Measurements from ENCODE around the gene CROT. TPM values are rescaled to one million over a fixed set of nuclear protein-coding genes. Genes with fewer than 3 reads are reported as not detected.

The CROT gene
- total and polyA plus RNA-seq, 2 experiments from 2014 or later = 11.1 to 13.4 TPM

DNA sequence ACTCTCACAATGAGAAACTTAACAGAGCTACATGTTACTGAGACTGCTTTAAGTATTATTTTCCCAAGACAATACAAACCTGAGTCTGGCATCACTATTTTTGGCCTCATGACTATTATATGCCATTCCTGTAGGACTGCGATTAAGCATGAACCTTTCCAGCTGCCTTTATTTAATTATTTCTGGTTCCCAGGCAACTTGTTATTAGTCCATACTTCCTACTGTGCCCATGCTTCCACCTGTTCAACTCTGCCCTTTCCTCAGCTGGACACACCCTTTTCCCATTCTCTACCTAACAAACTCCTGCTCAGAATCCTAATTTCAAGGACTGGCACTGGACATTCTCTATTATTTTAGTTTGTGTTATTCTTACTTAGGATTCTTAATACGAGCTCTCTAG, 8.1 kb upstream of the CROT start:
- in situ Hi-C loops (cut with MboI) = no loop called here
- Histone ChIP-seq H3K79me2 (ENCODE audit: insufficient read depth) (no peaks in the 10 kb centered on the region), H3K9me2 (ENCODE audit: insufficient read depth) (no peaks in the 10 kb centered on the region), H3K4me2 (ENCODE audit: unreplicated experiment) (no peak overlapping the region), H3F3A (ENCODE audit: insufficient read depth) (no peaks in the 10 kb centered on the region), H2AFZ (no peak overlapping the region), H3K9ac (no peak overlapping the region), H3K36me3 (ENCODE audit: low read depth) (no peaks in the 10 kb centered on the region; the same call in 1 of the 2 replicates), H3K9me3 (ENCODE audit: low read depth) (no peaks in the 10 kb centered on the region), H4K20me1 (ENCODE audit: insufficient read depth) (no peaks in the 10 kb centered on the region), H3K4me1 (ENCODE audit: insufficient read depth) (peaks cover 4% of the 10 kb centered on the region; the same call in 1 of the 2 replicates), H3K27me3 (replicated peaks; ENCODE audit: insufficient read depth) (no peaks in the 10 kb centered on the region), H3K4me3 (no peak overlapping the region), H3K27ac (no peak overlapping the region)
- 88 to 94% methylated on average over 2 of the region's 2 CpGs for WGBS, 2 experiments (ENCODE audit: low coverage in 1 of 2, low lambda C conversion rate in 2 of 2, missing lambda C conversion rate in 2 of 2)
- TF ChIP-seq EZH2phosphoT487 (IDR thresholded peaks at IDR 0.05; ENCODE audit: insufficient read depth, low read depth) (no peak), EZH2 (IDR thresholded peaks at IDR 0.05; ENCODE audit: insufficient read depth, poor library complexity, severe bottlenecking) (no peak)
- no peak for DNase-seq

DNA sequence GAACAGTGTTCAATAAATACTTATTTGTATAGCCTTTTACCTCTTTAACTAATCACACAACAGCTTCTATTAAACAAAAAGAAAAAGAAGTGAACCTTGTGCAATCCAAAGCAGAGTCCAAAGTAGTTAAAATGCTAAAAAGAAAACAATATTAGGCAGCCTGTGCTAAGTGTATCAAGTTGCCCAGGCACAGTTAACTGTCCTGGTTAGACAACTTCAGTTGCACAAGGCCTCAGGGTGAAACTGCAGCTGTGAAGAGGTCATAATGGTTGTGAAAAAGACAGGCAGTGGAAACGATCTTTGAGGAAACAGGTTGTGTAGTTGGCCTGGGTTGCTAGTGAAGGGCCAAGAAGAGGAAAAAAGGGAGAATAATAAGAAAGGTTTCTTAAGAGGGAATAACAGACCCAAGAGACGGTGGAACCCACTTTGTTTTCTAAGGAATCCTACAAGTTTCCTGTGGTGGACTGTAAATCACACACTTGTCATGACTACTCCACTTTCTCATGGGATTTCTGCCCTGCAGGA, 6.0 kb upstream of the CROT start:
- WGBS, 2 experiments (ENCODE audit: low coverage in 1 of 2, low lambda C conversion rate in 2 of 2, missing lambda C conversion rate in 2 of 2) = 56 to 75% methylated on average over 2 of the region's 2 CpGs
- H3K4me1 ChIP-seq (ENCODE audit: insufficient read depth) = peaks cover 24% of the 10 kb centered on the region
- H3K4me3 ChIP-seq = no peak overlapping the region
- no peak overlapping the region for H2AFZ ChIP-seq
- H4K20me1 ChIP-seq (ENCODE audit: insufficient read depth) = no peaks in the 10 kb centered on the region
- in situ Hi-C loops (cut with MboI) = no loop called here
- TF ChIP-seq EZH2phosphoT487 (IDR thresholded peaks at IDR 0.05; ENCODE audit: insufficient read depth, low read depth) (no peak), EZH2 (IDR thresholded peaks at IDR 0.05; ENCODE audit: insufficient read depth, poor library complexity, severe bottlenecking) (no peak)
- H3K9me2 ChIP-seq (ENCODE audit: insufficient read depth) = no peaks in the 10 kb centered on the region
- no peak for DNase-seq
- H3K79me2 ChIP-seq (ENCODE audit: insufficient read depth) = peaks cover 14% of the 10 kb centered on the region; the same call in 1 of the 2 replicates
- H3K4me2 ChIP-seq (ENCODE audit: unreplicated experiment) = no peak overlapping the region
- H3K27ac ChIP-seq = no peak overlapping the region
- no peaks in the 10 kb centered on the region for H3K9me3 ChIP-seq (ENCODE audit: low read depth)
- peaks cover 6% of the 10 kb centered on the region; the same call in 1 of the 2 replicates for H3F3A ChIP-seq (ENCODE audit: insufficient read depth)
- H3K9ac ChIP-seq = no peak overlapping the region
- H3K27me3 ChIP-seq (replicated peaks; ENCODE audit: insufficient read depth) = no peaks in the 10 kb centered on the region
- no peaks in the 10 kb centered on the region for H3K36me3 ChIP-seq (ENCODE audit: low read depth)

GRCh38 chr7:87341441-87341840, 4.0 kb upstream of the CROT start:
- no peaks in the 10 kb centered on the region for H3K36me3 ChIP-seq (ENCODE audit: low read depth)
- peaks cover 11% of the 10 kb centered on the region; the same call in 1 of the 2 replicates for H3F3A ChIP-seq (ENCODE audit: insufficient read depth)
- no peaks in the 10 kb centered on the region for H3K9me3 ChIP-seq (ENCODE audit: low read depth)
- TF ChIP-seq EZH2phosphoT487 (IDR thresholded peaks at IDR 0.05; ENCODE audit: insufficient read depth, low read depth) (no peak), EZH2 (IDR thresholded peaks at IDR 0.05; ENCODE audit: insufficient read depth, poor library complexity, severe bottlenecking) (no peak)
- no peak overlapping the region for H3K4me3 ChIP-seq
- H3K9me2 ChIP-seq (ENCODE audit: insufficient read depth) = no peaks in the 10 kb centered on the region
- no peak overlapping the region for H3K9ac ChIP-seq
- peaks cover 34% of the 10 kb centered on the region for H3K4me1 ChIP-seq (ENCODE audit: insufficient read depth)
- in situ Hi-C loops (cut with MboI) = no loop called here
- peaks cover 14% of the 10 kb centered on the region; the same call in 1 of the 2 replicates for H3K79me2 ChIP-seq (ENCODE audit: insufficient read depth)
- no peaks in the 10 kb centered on the region for H3K27me3 ChIP-seq (replicated peaks; ENCODE audit: insufficient read depth)
- no peak overlapping the region for H3K4me2 ChIP-seq (ENCODE audit: unreplicated experiment)
- no peaks in the 10 kb centered on the region for H4K20me1 ChIP-seq (ENCODE audit: insufficient read depth)
- WGBS, 2 experiments (ENCODE audit: low coverage in 1 of 2, low lambda C conversion rate in 2 of 2, missing lambda C conversion rate in 2 of 2) = 97 to 100% methylated on average over 2 of the region's 2 CpGs
- no peak overlapping the region for H2AFZ ChIP-seq
- H3K27ac ChIP-seq = no peak overlapping the region
- no peak for DNase-seq

- Histone ChIP-seq H3K9me2 (ENCODE audit: insufficient read depth) (no peaks in the 10 kb centered on the region), H3F3A (ENCODE audit: insufficient read depth) (peaks cover 11% of the 10 kb centered on the region; the same call in 1 of the 2 replicates), H3K79me2 (ENCODE audit: insufficient read depth) (peaks cover 14% of the 10 kb centered on the region; the same call in 1 of the 2 replicates), H3K9me3 (ENCODE audit: low read depth) (no peaks in the 10 kb centered on the region), H3K4me3 (no peak overlapping the region), H3K27ac (no peak overlapping the region), H3K4me1 (ENCODE audit: insufficient read depth) (peaks cover 35% of the 10 kb centered on the region), H4K20me1 (ENCODE audit: insufficient read depth) (no peaks in the 10 kb centered on the region), H3K27me3 (replicated peaks; ENCODE audit: insufficient read depth) (no peaks in the 10 kb centered on the region), H3K4me2 (ENCODE audit: unreplicated experiment) (no peak overlapping the region), H2AFZ (no peak overlapping the region), H3K9ac (no peak overlapping the region), H3K36me3 (ENCODE audit: low read depth) (no peaks in the 10 kb centered on the region)
- in situ Hi-C loops (cut with MboI) = no loop called here
- TF ChIP-seq EZH2phosphoT487 (IDR thresholded peaks at IDR 0.05; ENCODE audit: insufficient read depth, low read depth) = no peak
- no peak for TF ChIP-seq EZH2 (IDR thresholded peaks at IDR 0.05; ENCODE audit: insufficient read depth, poor library complexity, severe bottlenecking)
- DNase-seq = no peak
- 49 to 51% methylated on average over 3 of the region's 3 CpGs for WGBS, 2 experiments (ENCODE audit: low coverage in 1 of 2, low lambda C conversion rate in 2 of 2, missing lambda C conversion rate in 2 of 2)
Measured at GRCh38 chr7:87342231-87342630, 3.2 kb upstream of the CROT start.

Data from GM23248 (cell line).